ENCODE data around the gene CNOT10. TPM values are rescaled to one million over a fixed set of nuclear protein-coding genes. Genes with fewer than 3 reads are reported as not detected.

CNOT10 gene
- polyA plus RNA-seq, 1 donor (not counting 4 experiments of a cell fraction or from before 2014, with no cell fraction given): 24.2 TPM

GRCh38 chr3:32675164-32675563 is 9.8 kb upstream of the CNOT10 start:
- Histone ChIP-seq H3K27ac (ENCODE audit: control insufficient read depth, insufficient read depth, low read length) (no peak overlapping the region), H3K4me3 (ENCODE audit: control insufficient read depth in 2 of 3, extremely low read depth in 1 of 3, insufficient read depth in 2 of 3, low read depth in 1 of 3, low read length in 3 of 3) (no peak overlapping the region), H3K4me1 (ENCODE audit: control insufficient read depth, extremely low read depth, insufficient read depth, low read length) (no peaks in the 10 kb centered on the region), H3K9ac (ENCODE audit: control insufficient read depth, extremely low read depth, insufficient read depth, low read length) (no peak overlapping the region), H2AFZ (ENCODE audit: control insufficient read depth, low read length) (no peak overlapping the region), H3K27me3 (ENCODE audit: control insufficient read depth, extremely low read depth, insufficient read depth, low read length) (no peaks in the 10 kb centered on the region), H3K9me1 (ENCODE audit: control insufficient read depth, extremely low read depth, insufficient read depth, low read length) (no peaks in the 10 kb centered on the region), H4K20me1 (ENCODE audit: control insufficient read depth, extremely low read depth, insufficient read depth, low read length) (no peaks in the 10 kb centered on the region), H3K36me3 (ENCODE audit: control insufficient read depth in 2 of 2, extremely low read depth in 1 of 2, insufficient read depth in 2 of 2, low read length in 2 of 2) (no peaks in the 10 kb centered on the region), H3K4me2 (ENCODE audit: control insufficient read depth, extremely low read depth, insufficient read depth, low read depth, low read length) (no peak overlapping the region), H3K9me3 (ENCODE audit: control insufficient read depth, low read depth, low read length) (no peaks in the 10 kb centered on the region), H3K79me2 (ENCODE audit: control insufficient read depth, insufficient read depth, low read length) (no peaks in the 10 kb centered on the region)
- dilution Hi-C loops (cut with MboI; ENCODE audit: extremely low pct_ligation_motif_present, low sequenced_read_pairs): loop anchor here (10.0 kb wide), 1 partner anchor 150 kb away; no protein-coding TSS in a partner anchor
- DNase-seq (ENCODE audit: low read depth, low spot score): no peak
- FAIRE-seq: no peak
- TF ChIP-seq, protein P1, sequence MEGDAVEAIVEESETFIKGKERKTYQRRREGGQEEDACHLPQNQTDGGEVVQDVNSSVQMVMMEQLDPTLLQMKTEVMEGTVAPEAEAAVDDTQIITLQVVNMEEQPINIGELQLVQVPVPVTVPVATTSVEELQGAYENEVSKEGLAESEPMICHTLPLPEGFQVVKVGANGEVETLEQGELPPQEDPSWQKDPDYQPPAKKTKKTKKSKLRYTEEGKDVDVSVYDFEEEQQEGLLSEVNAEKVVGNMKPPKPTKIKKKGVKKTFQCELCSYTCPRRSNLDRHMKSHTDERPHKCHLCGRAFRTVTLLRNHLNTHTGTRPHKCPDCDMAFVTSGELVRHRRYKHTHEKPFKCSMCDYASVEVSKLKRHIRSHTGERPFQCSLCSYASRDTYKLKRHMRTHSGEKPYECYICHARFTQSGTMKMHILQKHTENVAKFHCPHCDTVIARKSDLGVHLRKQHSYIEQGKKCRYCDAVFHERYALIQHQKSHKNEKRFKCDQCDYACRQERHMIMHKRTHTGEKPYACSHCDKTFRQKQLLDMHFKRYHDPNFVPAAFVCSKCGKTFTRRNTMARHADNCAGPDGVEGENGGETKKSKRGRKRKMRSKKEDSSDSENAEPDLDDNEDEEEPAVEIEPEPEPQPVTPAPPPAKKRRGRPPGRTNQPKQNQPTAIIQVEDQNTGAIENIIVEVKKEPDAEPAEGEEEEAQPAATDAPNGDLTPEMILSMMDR (optimal IDR thresholded peaks at IDR 0.05 in 1 of 3, IDR thresholded peaks at IDR 0.05 in 1 of 3, conservative IDR thresholded peaks at IDR 0.05 in 1 of 3; ENCODE audit: extremely low read depth in 1 of 3, insufficient read depth in 2 of 3, low read length in 3 of 3): no peak
- no peak for TF ChIP-seq EZH2 (IDR thresholded peaks at IDR 0.05; ENCODE audit: low read length)

DNA sequence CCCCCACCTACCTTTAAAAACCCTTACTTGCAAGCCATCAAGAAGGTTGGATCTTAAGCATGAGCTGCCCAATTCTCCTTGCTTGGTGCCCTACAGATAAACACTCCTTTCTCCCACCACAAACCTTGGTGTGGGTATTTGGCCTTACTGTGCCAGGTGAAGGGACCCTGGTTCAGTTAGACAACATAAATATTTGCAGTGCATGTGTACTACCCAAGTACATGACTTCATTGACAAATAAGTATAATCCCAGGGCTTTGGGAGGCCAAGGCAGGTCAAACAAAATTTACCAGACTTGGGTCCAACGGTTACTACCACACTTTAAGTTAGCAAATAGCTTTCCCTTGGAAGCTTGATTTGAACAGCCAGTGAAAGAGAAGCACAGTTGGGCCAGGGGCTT is 9.3 kb upstream of the CNOT10 start:
- no peak overlapping the region for H2AFZ ChIP-seq (ENCODE audit: control insufficient read depth, low read length)
- no peak for FAIRE-seq
- TF ChIP-seq EZH2 (IDR thresholded peaks at IDR 0.05; ENCODE audit: low read length): no peak
- no peak overlapping the region for H3K4me3 ChIP-seq (ENCODE audit: control insufficient read depth in 2 of 3, extremely low read depth in 1 of 3, insufficient read depth in 2 of 3, low read depth in 1 of 3, low read length in 3 of 3)
- dilution Hi-C loops (cut with MboI; ENCODE audit: extremely low pct_ligation_motif_present, low sequenced_read_pairs): loop anchor here (10.0 kb wide), 1 partner anchor 151 kb away; no protein-coding TSS in a partner anchor
- H3K36me3 ChIP-seq (ENCODE audit: control insufficient read depth in 2 of 2, extremely low read depth in 1 of 2, insufficient read depth in 2 of 2, low read length in 2 of 2): no peaks in the 10 kb centered on the region
- no peaks in the 10 kb centered on the region for H4K20me1 ChIP-seq (ENCODE audit: control insufficient read depth, extremely low read depth, insufficient read depth, low read length)
- H3K9ac ChIP-seq (ENCODE audit: control insufficient read depth, extremely low read depth, insufficient read depth, low read length): no peak overlapping the region
- no peak overlapping the region for H3K27ac ChIP-seq (ENCODE audit: control insufficient read depth, insufficient read depth, low read length)
- no peaks in the 10 kb centered on the region for H3K27me3 ChIP-seq (ENCODE audit: control insufficient read depth, extremely low read depth, insufficient read depth, low read length)
- no peaks in the 10 kb centered on the region for H3K9me3 ChIP-seq (ENCODE audit: control insufficient read depth, low read depth, low read length)
- H3K4me1 ChIP-seq (ENCODE audit: control insufficient read depth, extremely low read depth, insufficient read depth, low read length): no peaks in the 10 kb centered on the region
- H3K9me1 ChIP-seq (ENCODE audit: control insufficient read depth, extremely low read depth, insufficient read depth, low read length): no peaks in the 10 kb centered on the region
- H3K4me2 ChIP-seq (ENCODE audit: control insufficient read depth, extremely low read depth, insufficient read depth, low read depth, low read length): no peak overlapping the region
- no peaks in the 10 kb centered on the region for H3K79me2 ChIP-seq (ENCODE audit: control insufficient read depth, insufficient read depth, low read length)
- DNase-seq (ENCODE audit: low read depth, low spot score): no peak

- DNase-seq (ENCODE audit: low read depth, low spot score): no peak
- no peaks in the 10 kb centered on the region for H3K9me3 ChIP-seq (ENCODE audit: control insufficient read depth, low read depth, low read length)
- H3K4me3 ChIP-seq (ENCODE audit: control insufficient read depth in 2 of 3, extremely low read depth in 1 of 3, insufficient read depth in 2 of 3, low read depth in 1 of 3, low read length in 3 of 3): no peak overlapping the region
- no peak for TF ChIP-seq EZH2 (IDR thresholded peaks at IDR 0.05; ENCODE audit: low read length)
- no peak overlapping the region for H3K27ac ChIP-seq (ENCODE audit: control insufficient read depth, insufficient read depth, low read length)
- H3K9me1 ChIP-seq (ENCODE audit: control insufficient read depth, extremely low read depth, insufficient read depth, low read length): no peaks in the 10 kb centered on the region
- H3K9ac ChIP-seq (ENCODE audit: control insufficient read depth, extremely low read depth, insufficient read depth, low read length): no peak overlapping the region
- peaks cover 15% of the 10 kb centered on the region for H3K4me1 ChIP-seq (ENCODE audit: control insufficient read depth, extremely low read depth, insufficient read depth, low read length)
- no peaks in the 10 kb centered on the region for H4K20me1 ChIP-seq (ENCODE audit: control insufficient read depth, extremely low read depth, insufficient read depth, low read length)
- dilution Hi-C loops (cut with MboI; ENCODE audit: extremely low pct_ligation_motif_present, low sequenced_read_pairs): no loop called here
- peaks cover 18% of the 10 kb centered on the region for H3K79me2 ChIP-seq (ENCODE audit: control insufficient read depth, insufficient read depth, low read length)
- FAIRE-seq: no peak
- H3K27me3 ChIP-seq (ENCODE audit: control insufficient read depth, extremely low read depth, insufficient read depth, low read length): no peaks in the 10 kb centered on the region
- no peaks in the 10 kb centered on the region for H3K36me3 ChIP-seq (ENCODE audit: control insufficient read depth in 2 of 2, extremely low read depth in 1 of 2, insufficient read depth in 2 of 2, low read length in 2 of 2)
- H2AFZ ChIP-seq (ENCODE audit: control insufficient read depth, low read length): no peak overlapping the region
- no peak overlapping the region for H3K4me2 ChIP-seq (ENCODE audit: control insufficient read depth, extremely low read depth, insufficient read depth, low read depth, low read length)
Measured at GRCh38 chr3:32681811-32682210, 3.2 kb upstream of the CNOT10 start.

All from keratinocyte (primary cell).